ENCODE data around the gene FBRSL1.

The FBRSL1 gene

DNA sequence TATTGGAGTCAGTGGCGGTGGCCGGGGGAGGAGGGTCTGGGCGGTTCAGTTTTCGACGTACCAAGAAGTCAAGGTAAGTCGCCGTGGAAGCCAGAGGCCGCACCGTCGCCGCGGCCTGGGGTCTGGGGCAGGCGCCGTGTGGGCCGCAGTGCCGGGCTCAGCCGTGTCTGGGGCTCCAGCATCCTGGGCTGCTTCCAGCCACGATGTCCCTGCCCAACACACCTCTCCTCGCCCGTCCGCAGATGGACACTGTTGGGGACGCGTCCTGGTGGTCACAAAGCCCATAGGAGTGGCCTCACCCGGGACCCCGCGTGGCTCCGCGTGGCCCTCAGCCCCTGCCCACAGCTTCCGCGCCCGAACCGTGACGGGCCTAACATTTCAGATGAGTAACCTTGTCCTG is 59.1 kb downstream of the FBRSL1 start:
- no peak overlapping the region for H3K27ac ChIP-seq

GRCh38 chr12:132550014-132550802 is 60.3 kb downstream of the FBRSL1 start:
- no peak for DNase-seq (ENCODE audit: low read depth, low spot score)

More for the DNA sequence above, 59.1 kb downstream of the FBRSL1 start:
- DNase-seq (ENCODE audit: low read depth, low spot score): no peak

GRCh38 chr12:132550830-132551640 is 61.1 kb downstream of the FBRSL1 start:
- no peak overlapping the region for H3K27ac ChIP-seq
- no peak for DNase-seq (ENCODE audit: low read depth, low spot score)

More at GRCh38 chr12:132550014-132550802, 60.3 kb downstream of the FBRSL1 start:
- H3K27ac ChIP-seq: no peak overlapping the region

GRCh38 chr12:132551641-132552031 is 61.7 kb downstream of the FBRSL1 start:
- no peak overlapping the region for H3K27ac ChIP-seq
- no peak for DNase-seq (ENCODE audit: low read depth, low spot score)

DNA sequence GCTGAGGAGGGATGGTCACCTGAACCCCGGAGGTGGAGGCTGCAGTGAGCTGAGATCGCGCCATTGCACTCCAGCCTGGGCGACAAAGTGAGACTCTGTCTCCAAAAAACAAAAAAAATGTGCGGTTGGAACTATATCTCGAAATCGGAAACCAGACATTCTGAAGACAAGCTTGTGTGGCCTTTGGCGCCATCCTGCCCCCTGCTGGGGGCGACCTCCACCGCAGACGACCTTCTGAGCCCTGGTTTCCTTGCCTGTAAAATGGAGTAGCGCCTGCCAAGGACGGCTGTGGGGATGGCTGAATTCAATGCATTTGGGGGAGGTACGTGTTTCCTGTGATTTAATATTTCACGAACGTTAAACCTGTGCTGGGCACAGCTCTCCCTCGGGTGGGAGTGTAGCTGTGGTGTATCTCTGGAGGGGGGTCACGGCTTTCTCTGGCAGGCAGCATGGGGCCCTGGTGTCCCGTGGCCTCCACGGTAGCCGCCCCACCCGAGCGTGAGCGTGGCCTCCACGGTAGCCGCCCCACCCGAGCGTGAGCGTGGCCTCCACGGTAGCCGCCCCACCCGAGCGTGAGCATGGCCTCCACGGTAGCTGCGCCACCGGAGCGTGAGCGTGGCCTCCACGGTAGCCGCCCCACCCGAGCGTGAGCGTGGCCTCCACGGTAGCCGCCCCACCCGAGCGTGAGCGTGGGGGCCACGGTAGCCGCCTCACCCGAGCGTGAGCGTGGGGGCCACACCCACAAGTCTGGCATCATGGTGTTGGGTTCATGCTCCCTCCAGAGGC is 65.1 kb downstream of the FBRSL1 start:
- no peak for DNase-seq (ENCODE audit: low read depth, low spot score)
- no peak overlapping the region for H3K27ac ChIP-seq

GRCh38 chr12:132555686-132556085 is 65.7 kb downstream of the FBRSL1 start:
- DNase-seq (ENCODE audit: low read depth, low spot score): no peak
- H3K27ac ChIP-seq: no peak overlapping the region

- no peak overlapping the region for H3K27ac ChIP-seq
- no peak for DNase-seq (ENCODE audit: low read depth, low spot score)
Measured at GRCh38 chr12:132556216-132556615, 66.3 kb downstream of the FBRSL1 start.

- no peak for DNase-seq (ENCODE audit: low read depth, low spot score)
- H3K27ac ChIP-seq: no peak overlapping the region
Measured at GRCh38 chr12:132556801-132557200, 66.8 kb downstream of the FBRSL1 start.

DNA sequence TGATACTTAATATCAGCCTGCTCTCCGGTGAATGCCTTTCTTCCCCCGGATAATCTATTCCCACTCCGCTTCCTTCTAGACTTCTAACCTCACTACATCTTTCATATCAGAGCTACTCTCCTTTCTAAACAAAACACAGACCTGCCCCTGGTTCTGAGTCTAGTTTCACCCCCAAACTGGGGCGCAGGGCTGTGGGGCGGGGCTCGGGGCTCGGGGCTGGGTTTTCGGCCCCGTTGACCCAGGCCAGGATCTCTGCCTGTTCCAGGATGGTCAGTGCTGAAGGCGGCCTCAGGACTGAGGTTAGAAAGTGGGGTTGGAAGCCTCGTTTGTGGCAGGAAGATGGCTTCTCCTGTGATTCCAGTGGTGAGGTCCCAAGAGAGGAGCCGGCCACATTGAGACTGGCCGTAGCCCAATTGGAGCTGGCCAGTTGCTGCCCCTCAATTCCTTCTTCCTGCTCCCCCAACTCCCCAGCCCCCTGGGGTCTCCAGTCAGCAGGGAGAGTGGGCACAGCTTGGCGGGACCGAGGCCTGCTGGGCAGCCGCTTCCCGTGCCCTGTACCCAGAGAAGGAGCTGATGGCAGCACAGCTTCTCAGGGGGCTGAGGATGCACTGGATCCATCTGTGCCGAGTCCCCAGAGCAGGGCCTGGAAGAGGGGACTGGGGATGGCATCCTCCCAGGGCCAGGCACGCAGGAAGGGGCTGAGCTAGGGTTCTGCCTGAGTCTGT is 67.5 kb downstream of the FBRSL1 start:
- no peak overlapping the region for H3K27ac ChIP-seq
- no peak for DNase-seq (ENCODE audit: low read depth, low spot score)

GRCh38 chr12:132558042-132558856 is 68.3 kb downstream of the FBRSL1 start:
- no peak overlapping the region for H3K27ac ChIP-seq
- no peak for DNase-seq (ENCODE audit: low read depth, low spot score)

DNA sequence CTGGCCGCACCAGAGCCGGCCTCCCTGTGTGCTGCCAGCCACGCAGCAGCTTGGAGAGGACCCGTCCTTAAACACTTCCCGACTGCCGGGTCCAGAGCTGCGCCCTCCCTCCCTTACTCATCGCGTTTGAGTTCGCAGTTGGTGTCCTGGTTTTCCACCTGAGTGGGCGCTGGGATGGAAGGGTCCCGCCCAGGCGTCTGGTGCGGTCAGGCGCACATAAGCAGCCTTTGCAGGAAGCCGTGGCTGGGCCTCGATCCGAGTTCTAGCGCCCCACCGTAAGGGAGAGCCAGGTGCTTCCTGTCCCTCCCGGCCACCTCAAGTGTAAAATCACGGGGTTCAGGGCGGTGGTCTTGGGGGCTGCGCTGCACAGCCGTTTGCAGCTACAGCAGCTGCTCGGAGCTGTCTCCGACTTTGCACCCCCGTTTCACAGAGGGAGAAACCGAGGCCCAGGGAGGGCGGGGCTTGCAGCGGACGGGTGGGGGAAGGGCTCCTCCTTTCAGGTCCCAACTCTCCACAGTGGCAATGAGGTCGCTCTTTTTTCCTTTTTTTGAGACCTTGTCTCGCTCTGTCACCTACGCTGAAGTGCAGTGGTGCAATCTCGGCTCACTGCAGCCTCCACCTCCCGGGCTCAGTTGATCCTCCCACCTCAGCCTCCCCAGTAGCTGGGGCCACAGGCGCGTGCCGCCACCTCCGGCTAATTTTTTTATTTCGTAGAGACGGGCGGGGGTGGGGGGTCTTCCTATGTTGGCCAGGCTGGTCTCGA is 69.1 kb downstream of the FBRSL1 start:
- DNase-seq (ENCODE audit: low read depth, low spot score): no peak
- no peak overlapping the region for H3K27ac ChIP-seq

DNA sequence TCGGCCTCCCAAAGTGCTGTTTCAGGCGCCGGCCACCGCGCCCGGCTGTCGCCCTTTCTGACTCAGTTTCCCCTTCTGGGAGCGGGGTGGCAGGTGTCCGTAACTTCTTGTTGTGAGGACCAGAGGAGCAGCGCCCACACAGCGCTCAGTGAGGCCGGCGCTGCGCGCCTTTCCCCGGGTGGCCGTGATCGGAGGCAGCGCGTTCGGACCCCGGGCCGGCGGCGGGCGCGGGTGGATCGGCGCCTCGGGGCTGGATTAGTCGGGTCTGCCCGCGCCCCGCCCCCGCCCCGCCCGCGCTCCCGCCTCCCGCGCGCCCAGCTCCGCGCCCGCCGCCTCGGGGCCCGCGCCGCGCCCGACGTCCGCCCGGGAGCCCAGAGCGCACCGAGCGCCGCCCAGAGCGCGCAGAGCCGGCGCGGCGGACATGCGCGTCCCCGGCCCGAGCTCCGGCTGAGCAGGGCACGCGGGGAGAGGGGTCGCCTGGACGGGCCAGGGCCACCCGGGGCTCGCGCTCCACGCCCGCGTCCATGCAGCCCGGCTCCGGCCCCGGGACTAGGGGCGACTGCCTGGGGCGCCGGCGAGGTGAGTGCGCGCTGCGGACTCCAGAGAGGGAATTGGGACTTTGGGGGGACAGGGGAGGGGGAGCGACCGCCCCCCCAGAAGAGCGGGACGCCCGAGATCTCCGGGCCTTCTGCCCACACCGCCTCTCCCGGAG is 69.9 kb downstream of the FBRSL1 start:
- H3K27ac ChIP-seq: peak overlapping the region; percentile 43
- no peak for DNase-seq (ENCODE audit: low read depth, low spot score)

DNA sequence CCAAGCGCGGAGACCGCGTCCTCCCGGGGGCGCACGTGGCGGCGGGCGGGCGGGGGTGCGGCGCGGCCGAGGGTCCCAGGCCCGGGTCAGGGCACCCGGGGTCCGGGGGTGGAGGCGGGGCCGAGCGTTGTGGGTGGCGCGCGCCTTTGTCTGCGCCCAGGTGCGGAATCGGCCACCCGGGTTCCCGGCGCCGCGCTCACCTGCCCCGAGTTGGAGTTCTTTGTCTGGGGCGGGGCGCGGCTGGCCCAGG is 70.3 kb downstream of the FBRSL1 start:
- H3K27ac ChIP-seq: peak overlapping the region; percentile 43
- no peak for DNase-seq (ENCODE audit: low read depth, low spot score)

DNA sequence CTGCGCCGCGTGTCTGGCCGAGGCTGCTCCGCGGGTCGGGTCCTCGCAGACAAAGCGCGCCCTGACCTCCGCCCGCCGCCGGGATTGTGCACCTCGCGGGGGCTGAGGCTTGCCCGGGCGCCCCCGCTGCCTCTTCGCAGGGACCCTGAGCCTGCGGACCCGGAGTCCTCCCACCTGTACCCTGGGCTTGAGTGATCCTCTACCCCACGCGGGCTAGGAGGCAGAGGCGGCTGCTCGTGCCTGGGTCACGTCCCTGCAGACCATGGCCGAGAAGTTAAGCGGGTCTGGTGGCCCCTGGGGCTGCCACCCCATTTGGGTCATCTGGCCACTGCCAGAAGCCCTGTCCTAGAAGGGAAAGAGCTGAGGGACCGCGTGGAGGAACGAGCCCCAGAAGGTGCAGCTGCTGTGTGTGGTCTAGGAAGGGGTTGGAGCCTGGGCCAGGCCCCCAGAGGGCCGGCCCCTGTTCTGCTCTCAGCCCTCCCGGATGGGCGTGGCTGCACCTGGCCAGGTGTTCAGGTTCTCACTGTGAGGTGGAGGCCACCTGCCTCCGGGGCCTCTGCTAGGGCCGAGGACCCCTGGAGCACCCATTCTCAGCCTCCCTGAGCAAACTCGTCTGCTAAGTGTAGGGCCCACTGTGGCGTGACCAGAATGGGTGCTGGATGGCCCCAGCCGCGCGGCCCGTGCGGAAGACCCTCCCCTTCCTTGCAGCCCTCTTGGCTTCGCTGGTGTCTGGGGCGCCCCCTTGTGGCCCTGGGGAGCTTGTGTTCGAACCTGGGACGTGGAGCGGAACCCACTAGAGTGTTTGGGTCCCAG is 70.9 kb downstream of the FBRSL1 start:
- no peak for DNase-seq (ENCODE audit: low read depth, low spot score)
- H3K27ac ChIP-seq: peak overlapping the region; percentile 43
